Activated CD4-positive, alpha-beta T cell treated with anti-CD3 and anti-CD28 coated beads, Interleukin-2, amount 50 U/mL, for 16 hours (primary cell): ENCODE measurements around the gene LRIT3.
A peak's percentile ranks its signal among the peaks of the same experiment; 100 is the strongest.

Experiments
- DNase-seq: peaks from one replicate; pipeline ENCODE4 v3.0.0-alpha.2; 2020

The LRIT3 gene, protein sequence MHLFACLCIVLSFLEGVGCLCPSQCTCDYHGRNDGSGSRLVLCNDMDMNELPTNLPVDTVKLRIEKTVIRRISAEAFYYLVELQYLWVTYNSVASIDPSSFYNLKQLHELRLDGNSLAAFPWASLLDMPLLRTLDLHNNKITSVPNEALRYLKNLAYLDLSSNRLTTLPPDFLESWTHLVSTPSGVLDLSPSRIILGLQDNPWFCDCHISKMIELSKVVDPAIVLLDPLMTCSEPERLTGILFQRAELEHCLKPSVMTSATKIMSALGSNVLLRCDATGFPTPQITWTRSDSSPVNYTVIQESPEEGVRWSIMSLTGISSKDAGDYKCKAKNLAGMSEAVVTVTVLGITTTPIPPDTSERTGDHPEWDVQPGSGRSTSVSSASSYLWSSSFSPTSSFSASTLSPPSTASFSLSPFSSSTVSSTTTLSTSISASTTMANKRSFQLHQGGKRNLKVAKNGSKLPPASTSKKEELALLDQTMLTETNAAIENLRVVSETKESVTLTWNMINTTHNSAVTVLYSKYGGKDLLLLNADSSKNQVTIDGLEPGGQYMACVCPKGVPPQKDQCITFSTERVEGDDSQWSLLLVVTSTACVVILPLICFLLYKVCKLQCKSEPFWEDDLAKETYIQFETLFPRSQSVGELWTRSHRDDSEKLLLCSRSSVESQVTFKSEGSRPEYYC

DNA sequence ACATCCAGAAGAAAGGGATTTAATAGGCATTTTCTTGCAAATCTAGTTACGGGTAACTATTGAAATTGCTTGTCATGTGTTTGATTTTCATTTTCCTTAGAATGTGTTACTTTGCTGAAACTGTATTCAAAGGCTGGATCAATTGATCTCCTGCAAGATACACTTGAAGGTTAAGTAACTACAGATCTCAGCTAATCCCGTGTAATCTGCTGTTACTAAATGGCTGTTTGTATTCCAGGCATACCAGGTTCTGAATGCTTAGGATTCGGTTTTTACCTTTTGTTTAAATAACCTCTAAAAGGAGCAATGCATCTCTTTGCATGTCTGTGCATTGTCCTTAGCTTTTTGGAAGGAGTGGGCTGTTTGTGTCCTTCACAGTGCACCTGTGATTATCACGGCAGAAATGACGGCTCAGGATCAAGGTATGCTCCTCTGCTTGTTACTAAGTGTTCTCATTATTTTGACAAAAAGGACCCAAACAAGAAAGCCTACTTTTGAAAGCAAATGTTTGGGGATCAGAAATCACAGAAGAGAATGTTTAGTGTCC lies at the start of gene LRIT3:
LRIT3 (plus strand) TSS at position 212 of the 547 bp plus-strand sequence; CDS start at position 307, 95 bp downstream.
- no peak for DNase-seq

DNA sequence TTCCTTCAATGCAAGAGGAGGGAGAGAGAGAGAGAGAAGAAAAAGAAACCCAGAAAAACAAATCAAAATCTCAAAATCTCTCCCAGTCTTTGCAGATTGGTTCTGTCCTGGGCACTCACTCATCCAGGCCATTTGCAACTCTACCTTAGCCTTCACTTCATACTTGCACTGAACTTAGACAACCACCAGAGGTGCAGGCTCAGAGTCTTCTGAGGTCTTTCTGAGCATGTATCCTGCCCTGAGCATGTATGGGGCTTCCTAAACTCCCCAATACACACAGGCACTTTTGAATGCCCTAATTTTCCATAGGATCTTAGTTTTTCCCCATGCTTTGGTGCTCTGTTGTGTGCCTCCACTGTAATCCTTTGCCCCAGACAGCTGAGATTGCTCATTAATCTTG lies 49.0 kb upstream of the LRIT3 start:
- DNase-seq = no peak

DNA sequence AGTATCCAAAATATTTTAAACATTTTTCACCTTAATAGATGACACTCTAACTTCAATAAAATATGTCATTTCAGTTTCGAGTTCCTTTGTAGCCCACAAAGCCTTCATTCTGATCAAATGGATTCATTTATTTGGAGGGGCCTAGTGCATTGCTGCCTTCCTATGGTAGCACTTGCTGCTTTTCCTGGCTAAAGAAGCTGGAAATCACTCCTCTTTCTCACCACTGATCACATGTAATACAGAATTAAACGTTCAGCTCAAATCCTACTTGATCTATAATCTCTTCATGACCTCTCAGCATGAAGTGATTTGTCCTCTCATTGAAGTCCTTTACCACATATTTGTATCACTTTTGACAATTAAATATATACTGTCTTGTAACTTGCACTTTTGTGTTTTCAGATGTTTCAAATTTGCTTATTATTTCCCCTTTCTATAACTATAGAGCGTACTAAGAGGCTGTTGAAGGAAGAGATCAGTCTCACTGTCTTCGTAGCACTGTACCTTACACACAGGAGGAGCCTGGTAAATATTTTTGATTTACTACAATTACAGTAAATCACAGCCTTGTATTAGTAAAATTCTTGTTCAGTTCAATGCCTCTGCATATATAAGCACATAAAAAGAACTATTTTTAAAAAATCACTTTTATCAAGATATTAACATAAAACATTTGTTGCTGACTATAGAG lies 46.7 kb upstream of the LRIT3 start:
- DNase-seq = no peak

DNA sequence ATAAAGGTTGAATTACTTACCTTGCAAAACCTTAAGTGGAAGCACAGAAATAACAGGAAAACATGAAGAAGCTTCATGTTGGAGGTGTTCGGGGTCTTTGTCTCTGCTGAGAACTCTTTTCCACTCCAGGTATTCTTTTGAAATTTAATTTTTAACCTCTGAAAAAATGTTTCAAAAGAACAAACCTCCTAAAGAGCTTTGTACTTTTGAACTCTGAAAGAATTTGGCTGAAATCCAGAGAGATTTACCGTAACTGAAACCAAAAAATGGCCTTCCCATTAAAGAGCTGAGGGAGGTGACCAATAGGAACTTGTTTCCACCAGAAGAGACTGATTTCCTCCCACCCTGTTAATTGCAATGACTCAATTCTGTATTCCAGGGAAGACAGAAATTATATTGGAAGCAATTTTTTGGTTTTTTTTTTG lies 46.0 kb upstream of the LRIT3 start, which contains the start of gene CFI:
CFI (minus strand) TSS at position 105 of the 425 bp plus-strand sequence; CDS start at position 77, 28 bp downstream.
- no peak for DNase-seq

DNA sequence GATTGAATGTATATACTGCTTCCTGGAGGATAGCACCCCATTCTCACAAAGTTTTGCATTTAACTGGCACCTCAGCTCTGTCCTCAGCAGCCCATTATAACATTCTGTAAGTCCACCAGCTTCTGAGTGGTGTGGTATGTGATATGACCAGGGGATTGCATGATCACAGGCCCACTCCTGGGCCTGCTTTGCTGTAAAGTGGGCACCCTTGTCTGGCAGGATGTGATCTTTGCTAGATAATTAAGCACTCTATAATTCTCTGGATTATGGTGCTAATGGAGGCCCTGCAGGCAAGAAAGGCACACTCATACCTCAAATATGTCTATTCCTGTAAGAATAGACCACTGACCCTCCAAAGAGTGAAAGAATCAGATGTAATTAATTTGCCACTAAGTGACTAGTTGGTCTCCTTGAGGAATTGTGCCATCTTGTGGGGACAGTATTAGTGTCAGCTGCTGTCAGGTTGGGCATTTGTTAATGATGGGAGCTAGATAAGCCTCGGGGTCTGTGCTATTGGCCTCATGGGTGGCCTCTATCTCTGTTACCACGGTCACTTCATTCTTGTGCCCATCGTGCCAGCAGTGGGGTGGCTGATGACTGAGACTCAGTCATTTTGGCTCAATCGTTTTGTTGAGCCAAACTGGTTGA lies 43.9 kb upstream of the LRIT3 start:
- peak; percentile 35 for DNase-seq

DNA sequence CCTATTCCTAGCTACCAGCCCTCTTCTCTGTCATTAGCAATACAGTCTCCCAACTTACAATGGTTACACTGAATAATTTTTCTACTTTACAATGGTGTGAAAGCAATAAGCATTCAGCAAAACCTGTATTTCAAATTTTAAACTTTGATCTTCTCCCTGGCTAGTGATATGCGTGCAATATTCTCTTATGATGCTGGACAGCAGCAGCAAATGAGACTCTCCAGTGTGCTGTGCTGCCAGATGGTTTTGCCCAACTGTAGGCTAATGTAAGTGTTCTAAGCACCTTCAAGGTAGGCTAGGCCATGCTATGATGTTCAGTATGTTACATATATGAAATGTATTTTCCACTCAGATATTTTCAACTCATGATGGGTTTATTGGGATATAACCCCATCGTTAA lies 38.3 kb upstream of the LRIT3 start:
- no peak for DNase-seq

DNA sequence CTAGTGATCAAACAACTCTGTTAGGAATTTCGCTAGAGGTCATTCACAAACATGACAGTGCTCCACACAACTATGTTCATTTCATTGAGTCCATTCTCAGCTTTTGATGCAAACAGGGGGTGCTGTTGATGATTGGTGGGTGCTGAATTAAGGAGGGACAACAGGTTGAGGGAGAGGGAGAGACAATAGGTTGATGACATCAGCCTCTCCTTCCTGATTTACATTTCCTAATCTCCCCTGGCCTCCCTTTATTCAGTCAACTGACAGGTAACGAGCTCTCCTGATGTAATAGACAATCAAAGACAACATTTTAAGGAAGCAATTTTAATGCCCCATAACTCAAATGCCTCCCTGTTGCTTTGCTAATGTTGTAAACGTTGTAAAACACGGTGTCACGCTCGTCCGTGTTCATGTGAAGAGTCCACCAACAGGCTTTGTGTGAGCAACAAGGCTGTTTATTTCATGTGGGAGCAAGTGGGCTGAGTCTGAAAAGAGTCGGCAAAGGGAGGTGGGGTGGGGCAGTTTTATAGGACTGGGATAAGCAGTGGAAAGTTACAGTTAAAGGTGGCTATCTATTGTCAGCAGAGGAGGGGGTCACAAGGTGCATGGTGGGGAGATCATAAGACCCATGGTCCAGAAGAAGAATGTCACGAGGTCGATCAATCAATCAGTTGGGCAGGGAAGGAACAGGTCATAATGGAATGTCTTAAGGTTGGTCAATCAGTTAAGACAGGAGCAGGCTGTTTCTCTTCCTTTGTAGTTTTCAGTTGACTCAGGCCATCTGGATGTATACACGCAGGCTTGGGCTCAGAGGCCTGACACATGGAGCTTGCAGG lies 37.1 kb upstream of the LRIT3 start:
- DNase-seq = no peak

DNA sequence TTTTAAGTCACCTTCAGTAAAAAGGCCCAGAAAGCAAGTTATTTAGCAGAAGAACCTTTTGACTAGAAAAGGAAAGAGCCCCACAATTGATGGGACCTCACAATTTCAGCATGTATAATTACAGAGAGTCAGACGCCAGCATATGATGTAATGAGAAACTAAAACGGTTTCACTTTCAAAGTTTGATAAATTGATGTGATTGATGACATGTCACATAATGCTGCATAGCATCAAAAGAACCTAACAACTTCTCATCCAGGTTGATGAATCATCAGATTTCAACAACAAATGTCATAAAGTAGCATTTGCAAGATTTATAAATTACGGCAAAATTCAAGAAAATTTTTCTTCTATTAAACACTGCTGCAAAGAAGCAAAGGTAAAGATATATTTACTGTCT lies 36.2 kb upstream of the LRIT3 start:
- DNase-seq = no peak

DNA sequence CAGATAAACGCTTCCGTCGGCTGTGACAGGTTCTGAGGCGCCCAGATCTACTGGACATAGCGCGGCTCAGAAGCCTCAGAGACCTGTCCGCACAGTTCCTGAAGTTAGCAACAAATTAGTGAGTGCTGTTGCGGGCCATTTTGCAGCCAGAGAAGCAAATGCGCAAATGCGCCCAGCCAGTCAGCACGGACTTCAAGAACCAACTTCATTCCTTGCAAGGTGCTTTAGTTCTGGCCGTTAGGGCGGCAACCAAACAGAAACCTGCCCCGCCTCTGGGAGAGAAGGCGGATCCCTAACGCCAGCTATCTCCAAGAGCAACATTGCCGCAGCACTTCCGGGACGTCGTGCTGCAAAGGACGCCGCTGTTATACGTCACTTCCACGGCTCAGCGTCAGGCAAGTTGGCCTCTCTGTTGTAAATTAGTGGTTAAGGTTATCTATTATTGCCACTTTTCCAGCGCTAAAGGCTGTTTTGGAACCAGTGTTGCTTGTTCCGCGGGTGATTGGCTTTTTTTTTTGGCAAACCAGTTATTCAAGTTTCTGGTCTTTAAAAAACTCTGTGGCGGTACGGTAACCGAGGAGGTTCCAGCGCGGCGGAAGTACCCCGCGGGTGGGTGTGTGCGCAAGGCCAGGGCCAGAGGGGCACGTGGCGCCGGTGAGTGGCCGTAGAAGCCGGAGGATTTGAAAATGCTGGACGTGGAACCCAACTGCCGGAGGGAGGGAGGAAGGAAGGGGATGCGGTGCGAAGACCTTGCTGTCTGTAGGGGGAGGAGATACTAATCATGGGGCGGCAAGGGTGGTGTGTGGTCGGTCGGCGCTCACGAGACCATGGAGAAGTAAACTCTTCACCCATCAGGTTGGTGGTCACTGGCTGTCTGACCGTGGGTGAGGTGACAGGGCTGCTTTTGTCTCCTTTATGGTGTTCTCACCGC lies 32.5 kb upstream of the LRIT3 start, which contains the start of gene GAR1:
GAR1 (plus strand) TSS at position 612 of the 931 bp plus-strand sequence. CDS start 403 bp downstream, outside the sequence.
- peak; percentile 95 for DNase-seq

DNA sequence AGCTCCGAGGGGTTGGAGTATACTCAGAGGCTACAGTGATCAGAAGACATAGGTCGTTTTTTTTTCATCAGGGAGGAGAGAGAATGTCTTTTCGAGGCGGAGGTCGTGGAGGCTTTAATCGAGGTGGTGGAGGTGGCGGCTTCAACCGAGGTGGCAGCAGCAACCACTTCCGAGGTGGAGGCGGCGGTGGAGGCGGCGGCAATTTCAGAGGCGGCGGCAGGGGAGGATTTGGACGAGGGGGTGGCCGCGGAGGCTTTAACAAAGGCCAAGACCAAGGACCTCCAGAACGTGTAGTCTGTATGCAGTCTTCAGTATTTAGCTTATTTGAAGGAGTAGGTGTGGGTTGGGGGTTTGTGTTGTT lies 31.8 kb upstream of the LRIT3 start:
- peak; percentile 37 for DNase-seq

DNA sequence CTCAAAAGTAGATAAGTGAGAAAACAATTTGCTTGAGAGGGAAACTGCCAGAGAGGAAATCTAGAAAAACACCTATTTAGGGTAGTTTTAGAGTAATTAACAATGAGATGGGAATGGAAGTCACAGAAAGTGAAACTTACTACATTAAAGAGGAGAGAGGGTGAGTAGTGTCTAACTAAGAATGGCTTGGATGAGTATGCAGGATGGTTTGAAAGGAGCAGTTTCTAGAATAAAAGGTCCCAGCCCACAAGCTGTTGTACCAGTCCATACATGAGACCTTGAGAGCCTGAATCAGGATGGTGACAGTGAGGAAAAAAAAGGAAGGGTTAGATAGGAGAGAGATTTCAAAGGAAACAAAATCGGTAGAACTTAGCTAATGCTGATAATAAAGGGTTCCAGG lies 31.0 kb upstream of the LRIT3 start:
- peak; percentile 43 for DNase-seq

DNA sequence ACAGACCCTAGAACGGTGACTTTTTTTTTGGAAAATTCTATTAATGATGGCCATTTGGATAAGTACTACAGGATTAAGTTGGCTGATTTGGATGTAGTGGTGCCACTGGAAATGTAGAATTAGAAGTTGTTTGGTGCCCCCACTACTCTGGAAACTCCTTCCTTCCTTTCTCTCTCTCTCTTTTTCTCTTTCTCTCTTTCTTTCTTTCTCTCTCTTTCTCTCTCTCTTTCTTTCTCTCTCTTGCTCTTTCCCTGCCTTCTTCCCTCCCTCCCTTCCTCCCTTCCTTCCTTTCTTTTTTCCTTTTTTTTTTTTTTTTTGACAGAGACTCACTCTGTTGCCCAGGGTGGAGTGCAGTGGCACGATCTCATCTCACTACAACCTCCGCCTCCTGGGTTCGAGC lies 29.6 kb upstream of the LRIT3 start:
- DNase-seq = no peak

DNA sequence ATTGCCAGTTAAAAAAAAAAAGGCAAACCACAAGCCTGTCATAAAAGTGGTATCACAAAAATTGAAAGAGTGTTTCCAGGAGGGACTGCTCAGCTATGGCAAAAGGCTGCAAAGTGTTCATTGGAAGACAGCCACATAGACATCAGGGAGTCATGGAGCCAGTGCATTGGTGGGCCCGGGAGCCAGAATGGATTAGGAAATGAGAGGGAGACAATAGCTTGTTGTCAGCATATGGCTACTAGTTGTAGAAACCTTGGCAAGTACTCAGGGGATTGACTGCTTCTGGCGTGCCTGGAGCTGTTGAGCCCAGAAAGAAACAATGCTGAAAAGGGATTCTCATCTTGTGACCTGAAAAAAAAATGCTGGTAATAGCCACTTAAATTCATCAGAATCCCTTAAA lies 27.3 kb upstream of the LRIT3 start:
- no peak for DNase-seq

DNA sequence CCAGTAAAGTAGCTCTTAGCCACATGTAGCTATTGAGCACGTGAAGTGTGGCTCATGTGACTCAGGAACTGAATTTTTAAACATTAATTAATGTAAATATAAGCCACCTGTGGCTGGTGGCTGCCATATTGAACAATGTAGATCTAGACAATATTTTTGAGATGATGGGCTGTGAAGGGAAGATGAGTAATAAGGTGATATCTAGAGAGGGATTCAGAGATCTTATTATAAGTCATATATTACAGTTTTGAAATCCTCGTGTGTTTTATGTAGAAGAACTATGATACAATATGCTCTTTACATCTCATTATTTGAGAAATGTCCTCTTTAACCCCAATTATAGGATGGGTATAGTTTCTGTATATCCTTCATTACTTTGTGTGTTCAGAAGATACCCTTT lies 26.7 kb upstream of the LRIT3 start:
- DNase-seq = peak; percentile 56

DNA sequence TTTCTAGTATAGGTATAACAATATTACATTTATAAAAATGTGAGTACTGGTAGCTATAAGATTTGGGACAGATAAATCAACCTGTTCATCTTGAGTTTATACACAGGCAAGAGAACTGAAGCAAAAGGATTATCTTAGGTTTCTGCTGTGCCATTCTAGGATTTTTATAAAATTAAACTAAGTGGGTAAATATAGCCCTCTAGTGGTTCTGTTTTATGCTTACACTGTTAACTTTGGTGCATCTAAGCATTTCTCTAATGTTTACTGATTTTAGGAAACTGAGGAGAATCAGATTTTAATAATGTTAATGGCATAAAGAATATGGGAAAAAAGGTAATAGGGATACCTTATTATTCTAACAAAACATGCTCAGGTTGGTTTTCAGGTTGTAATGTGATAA lies 21.2 kb upstream of the LRIT3 start:
- DNase-seq = no peak

DNA sequence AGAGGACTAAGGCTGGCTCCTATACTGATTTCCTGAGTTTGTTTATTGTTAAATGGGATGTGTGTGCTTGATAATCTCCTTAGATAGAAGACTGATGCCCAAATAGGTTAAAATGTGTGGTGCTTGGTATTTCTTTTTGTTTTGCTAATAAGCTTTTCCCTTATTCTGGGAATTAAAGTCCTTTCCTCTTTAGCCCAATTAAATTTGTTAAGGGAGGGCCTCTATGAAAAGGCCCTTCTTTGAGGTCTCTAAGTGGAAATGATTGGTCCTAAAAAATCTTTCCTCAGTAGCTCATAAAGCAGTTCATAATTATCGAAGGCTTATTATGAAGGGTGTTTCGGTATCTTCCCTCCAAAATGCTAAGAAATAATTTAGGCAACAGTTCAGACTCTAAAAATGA lies 20.2 kb upstream of the LRIT3 start, which contains the start of gene RRH:
RRH (plus strand) TSS at position 301 of the 400 bp plus-strand sequence; CDS start at position 357, 56 bp downstream.
- no peak for DNase-seq

DNA sequence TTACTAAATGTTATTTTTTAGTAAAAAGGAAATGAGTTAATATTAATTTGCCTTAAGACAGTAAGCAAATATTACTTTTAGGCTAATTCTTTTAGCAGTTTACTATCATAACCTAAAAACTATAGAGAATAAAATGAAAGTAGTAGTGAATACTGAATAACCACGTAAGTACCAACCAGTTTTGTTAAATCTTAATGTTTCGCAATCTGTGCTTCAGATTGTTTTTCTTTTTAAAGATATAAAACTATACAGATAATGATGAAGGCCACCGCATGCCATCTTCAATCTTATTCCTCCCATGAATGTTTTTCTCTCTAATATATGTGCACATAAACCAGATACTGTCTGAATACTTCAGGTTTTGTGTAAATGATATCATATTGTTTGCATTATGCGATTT lies 14.2 kb upstream of the LRIT3 start:
- DNase-seq = no peak

DNA sequence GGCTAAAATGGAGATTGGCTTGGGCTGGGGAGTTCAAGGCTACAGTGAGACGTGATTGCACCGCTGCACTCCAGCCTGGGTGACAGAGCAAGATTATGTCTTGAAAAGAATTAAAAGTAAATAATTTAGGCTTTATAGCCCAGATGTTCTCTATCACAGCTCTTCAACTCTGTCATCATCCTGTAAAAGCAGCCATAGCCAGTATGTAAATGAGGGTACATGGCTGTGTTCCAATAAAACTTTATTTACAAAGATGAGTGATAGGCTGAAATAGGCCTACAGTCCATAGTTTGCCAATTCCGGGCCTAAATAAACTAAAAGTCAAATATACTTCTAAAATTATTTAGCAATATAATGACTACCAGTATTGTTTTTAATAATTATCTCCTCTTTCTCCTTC lies 10.9 kb upstream of the LRIT3 start:
- no peak for DNase-seq

DNA sequence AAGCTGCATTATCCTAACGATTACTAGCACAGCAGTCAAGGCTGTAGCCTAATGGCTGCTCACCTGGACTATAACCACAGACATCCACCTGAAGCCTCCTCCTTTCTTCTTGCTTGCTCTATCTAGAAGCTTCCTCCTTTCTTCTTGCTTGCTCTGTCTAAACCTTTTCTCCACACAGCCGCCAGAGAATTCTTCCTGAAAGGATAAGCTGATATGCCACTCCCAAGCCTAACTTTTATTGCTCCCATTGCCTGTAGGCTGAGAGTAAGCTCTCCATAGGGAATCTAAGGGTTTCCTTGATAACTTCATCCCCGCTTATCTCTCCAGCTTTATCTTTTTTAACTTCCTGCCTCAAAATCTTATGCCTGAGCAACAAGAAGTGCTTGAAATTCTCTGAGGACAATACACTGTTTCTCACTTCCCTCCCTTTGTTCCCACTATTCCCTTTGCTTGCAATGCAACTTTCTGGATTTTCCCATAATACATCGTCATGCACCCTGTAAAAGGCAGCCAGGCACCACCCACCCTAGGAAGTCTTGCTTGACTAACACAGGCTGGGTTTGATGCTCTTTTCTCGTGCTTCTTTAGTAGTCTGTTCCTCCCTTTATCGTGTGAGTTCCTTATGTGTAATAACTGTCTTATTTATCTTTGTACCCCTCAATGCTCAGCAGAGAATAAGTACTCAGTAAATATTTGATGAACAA lies 1.4 kb upstream of the LRIT3 start:
- DNase-seq = no peak

DNA sequence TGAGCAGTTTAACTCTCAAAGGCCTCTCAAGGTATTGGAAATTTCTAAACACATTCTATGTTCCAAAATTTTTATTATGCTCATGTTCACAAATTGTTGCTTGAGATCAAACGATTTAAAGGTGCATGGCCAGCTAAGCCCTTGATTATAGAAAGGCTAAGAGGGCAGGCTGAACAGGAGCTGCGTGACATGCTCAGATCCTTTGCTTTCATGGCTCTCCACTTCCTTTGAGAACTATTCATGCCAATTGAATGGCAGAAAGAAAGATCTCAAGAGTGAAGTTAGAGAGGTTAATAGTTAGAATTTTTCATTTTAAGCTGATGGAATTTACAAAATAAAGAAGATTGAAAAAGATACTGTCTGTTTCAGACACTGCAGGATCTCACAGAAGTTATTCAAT lies 594 bp downstream of the LRIT3 start:
- DNase-seq = no peak
